Measurements from ENCODE around the gene LAP3. TPM values are rescaled to one million over a fixed set of nuclear protein-coding genes. Genes with fewer than 3 reads are reported as not detected.
A peak's percentile ranks its signal among the peaks of the same experiment; 100 is the strongest.

LAP3 gene
- total and polyA plus RNA-seq, 9 donors: 45.2 to 57.5 (median 47.7) TPM

GRCh38 chr4:17544831-17545234 lies 32.2 kb upstream of the LAP3 start:
- peak; percentile 27 for DNase-seq
- no peaks in the 10 kb centered on the region for H3K9me3 ChIP-seq (replicated peaks; ENCODE audit: control insufficient read depth, low read depth, low read length)
- H3K27ac ChIP-seq (ENCODE audit: low read length): no peak overlapping the region
- H3K27me3 ChIP-seq (ENCODE audit: control insufficient read depth, insufficient read depth, low read length): no peaks in the 10 kb centered on the region
- H3K36me3 ChIP-seq (ENCODE audit: control insufficient read depth, insufficient read depth, low read length): no peaks in the 10 kb centered on the region
- no peaks in the 10 kb centered on the region for H3K4me1 ChIP-seq (ENCODE audit: control insufficient read depth, insufficient read depth, low read length)
- H3K4me3 ChIP-seq (ENCODE audit: low read length): no peak overlapping the region
- WGBS (ENCODE audit: insufficient coverage): 40% methylated on average over 2 of the region's 3 CpGs

GRCh38 chr4:17545374-17546140 lies 31.4 kb upstream of the LAP3 start:
- Histone ChIP-seq H3K27me3 (ENCODE audit: control insufficient read depth, insufficient read depth, low read length) (no peaks in the 10 kb centered on the region), H3K9me3 (replicated peaks; ENCODE audit: control insufficient read depth, low read depth, low read length) (no peaks in the 10 kb centered on the region), H3K4me1 (ENCODE audit: control insufficient read depth, insufficient read depth, low read length) (no peaks in the 10 kb centered on the region), H3K36me3 (ENCODE audit: control insufficient read depth, insufficient read depth, low read length) (no peaks in the 10 kb centered on the region), H3K4me3 (ENCODE audit: low read length) (no peak overlapping the region), H3K27ac (ENCODE audit: low read length) (no peak overlapping the region)
- no peak for DNase-seq
- WGBS (ENCODE audit: insufficient coverage): 78% methylated on average over 3 of the region's 11 CpGs

- Histone ChIP-seq H3K36me3 (ENCODE audit: control insufficient read depth, insufficient read depth, low read length) (no peaks in the 10 kb centered on the region), H3K9me3 (replicated peaks; ENCODE audit: control insufficient read depth, low read depth, low read length) (no peaks in the 10 kb centered on the region), H3K4me3 (ENCODE audit: low read length) (no peak overlapping the region), H3K27me3 (ENCODE audit: control insufficient read depth, insufficient read depth, low read length) (no peaks in the 10 kb centered on the region), H3K27ac (ENCODE audit: low read length) (no peak overlapping the region), H3K4me1 (ENCODE audit: control insufficient read depth, insufficient read depth, low read length) (no peaks in the 10 kb centered on the region)
- WGBS (ENCODE audit: insufficient coverage): 80% methylated on average over 10 of the region's 10 CpGs
- no peak for DNase-seq
Measured at GRCh38 chr4:17546222-17546621, 30.8 kb upstream of the LAP3 start.

- no peak for DNase-seq
- Histone ChIP-seq H3K4me3 (ENCODE audit: low read length) (no peak overlapping the region), H3K27me3 (ENCODE audit: control insufficient read depth, insufficient read depth, low read length) (peaks cover 3% of the 10 kb centered on the region), H3K9me3 (replicated peaks; ENCODE audit: control insufficient read depth, low read depth, low read length) (no peaks in the 10 kb centered on the region), H3K27ac (ENCODE audit: low read length) (no peak overlapping the region), H3K4me1 (ENCODE audit: control insufficient read depth, insufficient read depth, low read length) (no peaks in the 10 kb centered on the region), H3K36me3 (ENCODE audit: control insufficient read depth, insufficient read depth, low read length) (no peaks in the 10 kb centered on the region)
- 76% methylated on average over 5 of the region's 12 CpGs for WGBS (ENCODE audit: insufficient coverage)
Measured at GRCh38 chr4:17546678-17547077, 30.3 kb upstream of the LAP3 start.

GRCh38 chr4:17550549-17550948 lies 26.4 kb upstream of the LAP3 start:
- 79% methylated on average over 3 of the region's 3 CpGs for WGBS (ENCODE audit: insufficient coverage)
- no peaks in the 10 kb centered on the region for H3K9me3 ChIP-seq (replicated peaks; ENCODE audit: control insufficient read depth, low read depth, low read length)
- H3K27ac ChIP-seq (ENCODE audit: low read length): no peak overlapping the region
- H3K4me1 ChIP-seq (ENCODE audit: control insufficient read depth, insufficient read depth, low read length): no peaks in the 10 kb centered on the region
- H3K36me3 ChIP-seq (ENCODE audit: control insufficient read depth, insufficient read depth, low read length): no peaks in the 10 kb centered on the region
- DNase-seq: no peak
- peaks cover 6% of the 10 kb centered on the region for H3K27me3 ChIP-seq (ENCODE audit: control insufficient read depth, insufficient read depth, low read length)
- no peak overlapping the region for H3K4me3 ChIP-seq (ENCODE audit: low read length)

GRCh38 chr4:17552427-17552826 lies 24.6 kb upstream of the LAP3 start:
- no peak for DNase-seq
- H3K27me3 ChIP-seq (ENCODE audit: control insufficient read depth, insufficient read depth, low read length): peaks cover 9% of the 10 kb centered on the region
- WGBS (ENCODE audit: insufficient coverage): 23% methylated on average over 2 of the region's 5 CpGs

GRCh38 chr4:17554568-17554967 lies 22.4 kb upstream of the LAP3 start:
- peaks cover 9% of the 10 kb centered on the region for H3K27me3 ChIP-seq (ENCODE audit: control insufficient read depth, insufficient read depth, low read length)
- no peaks in the 10 kb centered on the region for H3K4me1 ChIP-seq (ENCODE audit: control insufficient read depth, insufficient read depth, low read length)
- no peaks in the 10 kb centered on the region for H3K9me3 ChIP-seq (replicated peaks; ENCODE audit: control insufficient read depth, low read depth, low read length)
- no peak overlapping the region for H3K4me3 ChIP-seq (ENCODE audit: low read length)
- no peak for DNase-seq
- 81% methylated on average over 2 of the region's 4 CpGs for WGBS (ENCODE audit: insufficient coverage)
- no peak overlapping the region for H3K27ac ChIP-seq (ENCODE audit: low read length)
- H3K36me3 ChIP-seq (ENCODE audit: control insufficient read depth, insufficient read depth, low read length): no peaks in the 10 kb centered on the region

More at GRCh38 chr4:17552427-17552826, 24.6 kb upstream of the LAP3 start:
- Histone ChIP-seq H3K27ac (ENCODE audit: low read length) (no peak overlapping the region), H3K9me3 (replicated peaks; ENCODE audit: control insufficient read depth, low read depth, low read length) (no peaks in the 10 kb centered on the region), H3K36me3 (ENCODE audit: control insufficient read depth, insufficient read depth, low read length) (no peaks in the 10 kb centered on the region), H3K4me1 (ENCODE audit: control insufficient read depth, insufficient read depth, low read length) (no peaks in the 10 kb centered on the region), H3K4me3 (ENCODE audit: low read length) (no peak overlapping the region)

GRCh38 chr4:17556498-17556897 lies 20.5 kb upstream of the LAP3 start:
- Histone ChIP-seq H3K27me3 (ENCODE audit: control insufficient read depth, insufficient read depth, low read length) (peaks cover 7% of the 10 kb centered on the region), H3K4me1 (ENCODE audit: control insufficient read depth, insufficient read depth, low read length) (no peaks in the 10 kb centered on the region), H3K9me3 (replicated peaks; ENCODE audit: control insufficient read depth, low read depth, low read length) (no peaks in the 10 kb centered on the region), H3K27ac (ENCODE audit: low read length) (no peak overlapping the region), H3K36me3 (ENCODE audit: control insufficient read depth, insufficient read depth, low read length) (no peaks in the 10 kb centered on the region), H3K4me3 (ENCODE audit: low read length) (no peak overlapping the region)
- DNase-seq: no peak

GRCh38 chr4:17557880-17558279 lies 19.1 kb upstream of the LAP3 start:
- Histone ChIP-seq H3K4me3 (ENCODE audit: low read length) (no peak overlapping the region), H3K27me3 (ENCODE audit: control insufficient read depth, insufficient read depth, low read length) (peaks cover 3% of the 10 kb centered on the region), H3K4me1 (ENCODE audit: control insufficient read depth, insufficient read depth, low read length) (no peaks in the 10 kb centered on the region), H3K36me3 (ENCODE audit: control insufficient read depth, insufficient read depth, low read length) (no peaks in the 10 kb centered on the region), H3K9me3 (replicated peaks; ENCODE audit: control insufficient read depth, low read depth, low read length) (no peaks in the 10 kb centered on the region), H3K27ac (ENCODE audit: low read length) (no peak overlapping the region)
- no peak for DNase-seq
- no CpG with 5 or more reads among the region's 5 CpGs for WGBS (ENCODE audit: insufficient coverage)

GRCh38 chr4:17558941-17559708 lies 17.9 kb upstream of the LAP3 start:
- H3K36me3 ChIP-seq (ENCODE audit: control insufficient read depth, insufficient read depth, low read length): no peaks in the 10 kb centered on the region
- WGBS (ENCODE audit: insufficient coverage): 77% methylated on average over 4 of the region's 4 CpGs

More at GRCh38 chr4:17558941-17559708, 17.9 kb upstream of the LAP3 start:
- Histone ChIP-seq H3K4me1 (ENCODE audit: control insufficient read depth, insufficient read depth, low read length) (no peaks in the 10 kb centered on the region), H3K4me3 (ENCODE audit: low read length) (no peak overlapping the region), H3K9me3 (replicated peaks; ENCODE audit: control insufficient read depth, low read depth, low read length) (no peaks in the 10 kb centered on the region), H3K27ac (ENCODE audit: low read length) (no peak overlapping the region), H3K27me3 (ENCODE audit: control insufficient read depth, insufficient read depth, low read length) (peaks cover 3% of the 10 kb centered on the region)
- DNase-seq: no peak
